ENCODE data around the gene RGSL1. TPM values are rescaled to one million over a fixed set of nuclear protein-coding genes. Genes with fewer than 3 reads are reported as not detected.

RGSL1 gene
- polyA plus RNA-seq, 1 donor from 2014 or later, result not detected

GRCh38 chr1:182476625-182477024 lies 26.7 kb downstream of the RGSL1 start:
- Histone ChIP-seq H3K27ac (ENCODE audit: low read length) (no peak overlapping the region), H3K79me2 (replicated peaks; ENCODE audit: insufficient read depth, low read length) (no peaks in the 10 kb centered on the region), H4K20me1 (ENCODE audit: insufficient read depth) (no peaks in the 10 kb centered on the region), H3K4me3 (ENCODE audit: low read length) (no peak overlapping the region), H3K4me2 (ENCODE audit: low read length) (no peak overlapping the region), H3K9ac (ENCODE audit: low read length) (no peak overlapping the region), H3K9me3 (ENCODE audit: low read length) (peaks cover 4% of the 10 kb centered on the region), H2AFZ (ENCODE audit: low read depth, low read length) (no peak overlapping the region), H3K36me3 (ENCODE audit: insufficient read depth, low read length) (no peaks in the 10 kb centered on the region), H3K27me3 (ENCODE audit: insufficient read depth, low read depth, low read length) (no peaks in the 10 kb centered on the region), H3F3A (ENCODE audit: insufficient read depth, low read length, poor library complexity, severe bottlenecking) (no peaks in the 10 kb centered on the region), H3K9me2 (ENCODE audit: insufficient read depth, low read length) (no peaks in the 10 kb centered on the region)
- TF ChIP-seq EZH2 (IDR thresholded peaks at IDR 0.05; ENCODE audit: borderline replicate concordance, insufficient read depth, low read length, poor library complexity, severe bottlenecking) (no peak), POLR2AphosphoS5 (IDR thresholded peaks at IDR 0.05) (no peak)

- H3K27me3 ChIP-seq (ENCODE audit: insufficient read depth, low read depth, low read length), result no peaks in the 10 kb centered on the region
- H3K4me3 ChIP-seq (ENCODE audit: low read length), result no peak overlapping the region
- TF ChIP-seq POLR2AphosphoS5 (IDR thresholded peaks at IDR 0.05), result no peak
- TF ChIP-seq REST (IDR thresholded peaks at IDR 0.05; ENCODE audit: borderline replicate concordance), result no peak
Observed at GRCh38 chr1:182478238-182478637, 28.3 kb downstream of the RGSL1 start.

GRCh38 chr1:182484067-182484466 lies 34.1 kb downstream of the RGSL1 start:
- TF ChIP-seq POLR2AphosphoS5 (IDR thresholded peaks at IDR 0.05) (no peak), REST (IDR thresholded peaks at IDR 0.05; ENCODE audit: borderline replicate concordance) (no peak), SMC3 (conservative IDR thresholded peaks at IDR 0.05; ENCODE audit: poor library complexity) (no peak), EZH2 (IDR thresholded peaks at IDR 0.05; ENCODE audit: borderline replicate concordance, insufficient read depth, low read length, poor library complexity, severe bottlenecking) (no peak), MXI1 (conservative IDR thresholded peaks at IDR 0.05; ENCODE audit: poor library complexity, severe bottlenecking) (no peak), CTCF (IDR thresholded peaks at IDR 0.05; ENCODE audit: poor library complexity, severe bottlenecking) (no peak), RAD21 (conservative IDR thresholded peaks at IDR 0.05) (no peak), TAF1 (IDR thresholded peaks at IDR 0.05; ENCODE audit: low read depth) (no peak), EP300 (conservative IDR thresholded peaks at IDR 0.05; ENCODE audit: poor library complexity, severe bottlenecking) (no peak)
- no peak overlapping the region for H2AFZ ChIP-seq (ENCODE audit: low read depth, low read length)

More at GRCh38 chr1:182478238-182478637, 28.3 kb downstream of the RGSL1 start:
- Histone ChIP-seq H3K4me2 (ENCODE audit: low read length) (no peak overlapping the region), H3K36me3 (ENCODE audit: insufficient read depth, low read length) (no peaks in the 10 kb centered on the region), H3K27ac (ENCODE audit: low read length) (no peak overlapping the region), H4K20me1 (ENCODE audit: insufficient read depth) (no peaks in the 10 kb centered on the region), H3K9me2 (ENCODE audit: insufficient read depth, low read length) (no peaks in the 10 kb centered on the region), H2AFZ (ENCODE audit: low read depth, low read length) (no peak overlapping the region), H3K9me3 (ENCODE audit: low read length) (peaks cover 4% of the 10 kb centered on the region), H3K9ac (ENCODE audit: low read length) (no peak overlapping the region), H3K79me2 (replicated peaks; ENCODE audit: insufficient read depth, low read length) (no peaks in the 10 kb centered on the region), H3F3A (ENCODE audit: insufficient read depth, low read length, poor library complexity, severe bottlenecking) (no peaks in the 10 kb centered on the region)

More at GRCh38 chr1:182484067-182484466, 34.1 kb downstream of the RGSL1 start:
- Histone ChIP-seq H3K9me3 (ENCODE audit: low read length) (no peaks in the 10 kb centered on the region), H3K79me2 (replicated peaks; ENCODE audit: insufficient read depth, low read length) (no peaks in the 10 kb centered on the region), H4K20me1 (ENCODE audit: insufficient read depth) (no peaks in the 10 kb centered on the region), H3K4me3 (ENCODE audit: low read length) (no peak overlapping the region), H3K4me2 (ENCODE audit: low read length) (no peak overlapping the region), H3K27ac (ENCODE audit: low read length) (no peak overlapping the region), H3K36me3 (ENCODE audit: insufficient read depth, low read length) (no peaks in the 10 kb centered on the region), H3K27me3 (ENCODE audit: insufficient read depth, low read depth, low read length) (no peaks in the 10 kb centered on the region), H3F3A (ENCODE audit: insufficient read depth, low read length, poor library complexity, severe bottlenecking) (no peaks in the 10 kb centered on the region), H3K9me2 (ENCODE audit: insufficient read depth, low read length) (no peaks in the 10 kb centered on the region), H3K9ac (ENCODE audit: low read length) (no peak overlapping the region)

Measured in neural cell (in vitro differentiated cells).